SH-SY5Y (cell line): ENCODE results near the gene LRRIQ1.

Experiments used
- GATA2 ChIP-seq: IDR thresholded peaks from 2 replicates; pipeline ENCODE4 v1.6.1; 2011; ENCODE audit warnings: mild to moderate bottlenecking, low read depth, low read length
- GATA3 ChIP-seq: IDR thresholded peaks from 2 replicates; pipeline ENCODE4 v1.6.1; 2011; ENCODE audit warnings: low read depth, mild to moderate bottlenecking, low read length, moderate library complexity

DNA sequence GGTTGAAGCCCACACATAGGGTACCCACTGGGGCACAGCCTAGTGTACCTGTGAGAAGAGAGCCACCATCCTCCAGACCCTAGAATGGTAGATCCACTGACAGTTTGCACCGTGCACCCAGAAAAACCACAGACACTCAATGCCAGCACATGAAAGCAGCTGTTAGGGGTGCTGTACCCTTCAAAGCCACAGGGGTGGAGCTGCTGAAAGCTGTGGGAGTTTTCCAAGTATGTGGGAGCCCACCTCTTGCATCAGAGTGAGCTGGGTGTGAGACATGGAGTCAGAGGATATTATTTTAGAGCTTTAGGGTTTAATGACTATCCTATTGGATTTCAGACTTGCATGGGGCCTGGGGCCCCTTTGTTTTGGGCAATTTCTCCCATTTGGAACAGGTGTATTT is 30.5 kb upstream of the LRRIQ1 start:
- TF ChIP-seq GATA2 (no peak), GATA3 (no peak)
